HFFc6 (cell line): Measurements from ENCODE around the gene MUC13. TPM values are rescaled to one million over a fixed set of nuclear protein-coding genes. Genes with fewer than 3 reads are reported as not detected.

Experiments used
- DNase-seq: peaks from one replicate; pipeline ENCODE4 v3.0.0-alpha.2; 2018
- H3K27ac Mint-ChIP-seq: 2 replicates; pipeline ENCODE4 v1.8.0; 2020; ENCODE audit warnings: mild to moderate bottlenecking, mixed read lengths
- H3K27me3 Mint-ChIP-seq: 2 replicates; pipeline ENCODE4 v1.8.0; 2021; ENCODE audit warnings: mild to moderate bottlenecking, moderate library complexity, mixed read lengths; ENCODE audit not compliant: insufficient read depth
- H3K36me3 Mint-ChIP-seq: 2 replicates; pipeline ENCODE4 v1.8.0; 2021; ENCODE audit warnings: low read depth, mixed read lengths
- H3K4me1 Mint-ChIP-seq: 2 replicates; pipeline ENCODE4 v1.8.0; 2020; ENCODE audit warnings: low read depth, mixed read lengths
- H3K4me3 Mint-ChIP-seq: 2 replicates; pipeline ENCODE4 v1.8.0; 2020; ENCODE audit warnings: mild to moderate bottlenecking, moderate library complexity, mixed read lengths
- H3K9me3 Mint-ChIP-seq: 2 replicates; pipeline ENCODE4 v1.8.0; 2020; ENCODE audit warnings: mild to moderate bottlenecking, mixed read lengths
- CTCF ChIP-seq: fragments of 200-600 bp; sonication (generic); IDR thresholded peaks from 2 replicates; pipeline ENCODE4 v1.5.0; 2021; ENCODE audit warnings: antibody characterized with exemption, mild to moderate bottlenecking
- total RNA-seq, 6 experiments: library from RNA; stranded (reverse); fragmentation: NEBNext Ultra II Directional; extraction: Animal tissue kit (Norgen Biotek cat#: 25700); gene quantifications; 2 replicates in 1 of 6; 3 replicates in 5 of 6; pipeline ENCODE4 v1.2.3, GENCODE V29; 2021

The MUC13 gene
- total RNA-seq, 6 experiments from 2014 or later: 0.06 to 0.21 (median 0.09) TPM; not detected in 2

- peaks cover 16% of the 10 kb centered on the region for H3K4me1 Mint-ChIP-seq
- H3K27me3 Mint-ChIP-seq: no peaks in the 10 kb centered on the region; the same call in none of the 2 replicates
Measured at GRCh38 chr3:124967964-124968363, 33.4 kb upstream of the MUC13 start.

GRCh38 chr3:124966521-124967445 is 32.2 kb upstream of the MUC13 start:
- H3K27me3 Mint-ChIP-seq: no peaks in the 10 kb centered on the region; the same call in none of the 2 replicates
- no peak overlapping the region for H3K4me3 Mint-ChIP-seq
- no peak for TF ChIP-seq CTCF
- H3K4me1 Mint-ChIP-seq: peaks cover 16% of the 10 kb centered on the region
- no peaks in the 10 kb centered on the region for H3K9me3 Mint-ChIP-seq
- H3K27ac Mint-ChIP-seq: no peak overlapping the region
- H3K36me3 Mint-ChIP-seq: peaks cover 20% of the 10 kb centered on the region; the same call in 1 of the 2 replicates
- DNase-seq: no peak

More at GRCh38 chr3:124967964-124968363, 33.4 kb upstream of the MUC13 start:
- no peak for DNase-seq
- Mint-ChIP-seq H3K9me3 (no peaks in the 10 kb centered on the region), H3K36me3 (peaks cover 23% of the 10 kb centered on the region; the same call in 1 of the 2 replicates), H3K4me3 (no peak overlapping the region), H3K27ac (no peak overlapping the region)
- TF ChIP-seq CTCF: no peak

- Mint-ChIP-seq H3K36me3 (peaks cover 14% of the 10 kb centered on the region; the same call in 1 of the 2 replicates), H3K4me3 (no peak overlapping the region), H3K4me1 (peaks cover 16% of the 10 kb centered on the region), H3K27ac (no peak overlapping the region), H3K27me3 (no peaks in the 10 kb centered on the region; the same call in none of the 2 replicates), H3K9me3 (no peaks in the 10 kb centered on the region)
- TF ChIP-seq CTCF: no peak
- DNase-seq: no peak
Measured at GRCh38 chr3:124965413-124965812, 30.9 kb upstream of the MUC13 start.

GRCh38 chr3:124964387-124964786 is 29.8 kb upstream of the MUC13 start:
- Mint-ChIP-seq H3K4me1 (peaks cover 16% of the 10 kb centered on the region), H3K27ac (no peak overlapping the region), H3K36me3 (0 out of 2 replicates have a peak, but pooled peaks cover 7% of the 10 kb centered on the region), H3K9me3 (no peaks in the 10 kb centered on the region), H3K4me3 (no peak overlapping the region), H3K27me3 (no peaks in the 10 kb centered on the region; the same call in none of the 2 replicates)
- no peak for TF ChIP-seq CTCF
- no peak for DNase-seq

GRCh38 chr3:124963755-124964154 is 29.2 kb upstream of the MUC13 start:
- Mint-ChIP-seq H3K9me3 (no peaks in the 10 kb centered on the region), H3K27me3 (no peaks in the 10 kb centered on the region; the same call in none of the 2 replicates), H3K27ac (no peak overlapping the region), H3K4me3 (no peak overlapping the region), H3K36me3 (0 out of 2 replicates have a peak, but pooled peaks cover 7% of the 10 kb centered on the region), H3K4me1 (peaks cover 16% of the 10 kb centered on the region)
- TF ChIP-seq CTCF: no peak
- no peak for DNase-seq
